SU-DHL-6 (cell line): Measurements from ENCODE around the gene DNM2.

ENCODE experiments used
- H2AFZ ChIP-seq: fragments of 200-600 bp; sonication (generic); 2 replicates; pipeline ENCODE4 v1.6.1; 2014; ENCODE audit warnings: low read depth, mild to moderate bottlenecking, moderate library complexity, mixed read lengths, antibody characterized with exemption, low read length; ENCODE audit not compliant: severe bottlenecking
- H3F3A ChIP-seq: fragments of 200-600 bp; shearing (Covaris generic); 2 replicates; pipeline ENCODE4 v1.6.0; 2016; ENCODE audit warnings: antibody characterized with exemption, mild to moderate bottlenecking; ENCODE audit not compliant: insufficient read depth
- H3K27ac ChIP-seq: fragments of 200-600 bp; sonication (generic); 2 replicates; pipeline ENCODE4 v1.5.1; 2016; ENCODE audit warnings: low read depth, mild to moderate bottlenecking, low read length, moderate library complexity, mixed read lengths
- H3K27me3 ChIP-seq: fragments of 200-600 bp; sonication (generic), shearing (Covaris generic); 2 replicates; pipeline ENCODE4 v1.6.0; 2014; ENCODE audit warnings: mild to moderate bottlenecking, low read length
- H3K36me3 ChIP-seq: fragments of 200-600 bp; sonication (generic); 2 replicates; pipeline ENCODE4 v1.6.1; 2014; ENCODE audit warnings: mild to moderate bottlenecking, low read length, mixed read lengths
- H3K4me2 ChIP-seq: fragments of 300-600, 200-600 bp; shearing (Covaris generic), sonication (generic); 2 replicates; pipeline ENCODE4 v1.6.0; 2014; ENCODE audit warnings: low read length, low read depth, mild to moderate bottlenecking; ENCODE audit not compliant: poor library complexity, severe bottlenecking
- H3K4me3 ChIP-seq: fragments of 200-600 bp; sonication (generic); 2 replicates; pipeline ENCODE4 v1.5.1; 2014; ENCODE audit warnings: antibody characterized with exemption, low read length, mild to moderate bottlenecking, mixed read lengths; ENCODE audit not compliant: insufficient read depth, poor library complexity, severe bottlenecking
- H3K79me2 ChIP-seq: fragments of 200-600 bp; sonication (generic); 2 replicates; pipeline ENCODE4 v1.6.1; 2014; ENCODE audit warnings: mild to moderate bottlenecking, low read length, moderate library complexity; ENCODE audit not compliant: insufficient read depth
- H3K9ac ChIP-seq: fragments of 200-600 bp; sonication (generic); 2 replicates; pipeline ENCODE4 v1.7.0; 2014; ENCODE audit warnings: mild to moderate bottlenecking, low read length
- H3K9me2 ChIP-seq: fragments of 200-600 bp; sonication (generic); replicated peaks from 2 replicates; pipeline ENCODE4 v1.6.1; 2014; ENCODE audit warnings: low read length; ENCODE audit not compliant: insufficient read depth
- H3K9me3 ChIP-seq: fragments of 200-600 bp; sonication (generic); 2 replicates; pipeline ENCODE4 v1.6.1; 2014; ENCODE audit warnings: low read length, mixed read lengths; ENCODE audit not compliant: insufficient read depth
- H4K20me1 ChIP-seq: fragments of 200-600 bp; sonication (generic); 2 replicates; pipeline ENCODE4 v1.6.1; 2014; ENCODE audit warnings: low read depth, mild to moderate bottlenecking, antibody characterized with exemption, low read length, moderate library complexity, mixed read lengths
- CTCF ChIP-seq: fragments of 200-600 bp; sonication (generic); IDR thresholded peaks from one replicate; pipeline ENCODE4 v1.5.1; 2017; ENCODE audit warnings: antibody characterized with exemption, mild to moderate bottlenecking, low read length, moderate library complexity; ENCODE audit not compliant: insufficient read depth, poor library complexity, severe bottlenecking
- EZH2phosphoT487 ChIP-seq: fragments of 200-600 bp; sonication (generic), shearing (Covaris generic); conservative IDR thresholded peaks from 2 replicates; pipeline ENCODE4 v1.6.1; 2018; ENCODE audit warnings: mild to moderate bottlenecking, antibody characterized with exemption, low read length, moderate library complexity, mixed read lengths

Gene DNM2

GRCh38 chr19:10678813-10679212 lies 39.1 kb upstream of the DNM2 start:
- Histone ChIP-seq H3K4me2 (no peak overlapping the region), H3K9me3 (no peaks in the 10 kb centered on the region), H3K4me3 (no peak overlapping the region), H3K27ac (no peak overlapping the region), H3K79me2 (peaks cover 33% of the 10 kb centered on the region), H3K9me2 (no peaks in the 10 kb centered on the region), H3K27me3 (no peaks in the 10 kb centered on the region), H3F3A (peaks cover 4% of the 10 kb centered on the region; the same call in 1 of the 2 replicates), H3K9ac (no peak overlapping the region), H2AFZ (no peak overlapping the region), H3K36me3 (peaks cover 56% of the 10 kb centered on the region), H4K20me1 (peaks cover 13% of the 10 kb centered on the region; the same call in 1 of the 2 replicates)
- TF ChIP-seq CTCF (no peak), EZH2phosphoT487 (no peak)

DNA sequence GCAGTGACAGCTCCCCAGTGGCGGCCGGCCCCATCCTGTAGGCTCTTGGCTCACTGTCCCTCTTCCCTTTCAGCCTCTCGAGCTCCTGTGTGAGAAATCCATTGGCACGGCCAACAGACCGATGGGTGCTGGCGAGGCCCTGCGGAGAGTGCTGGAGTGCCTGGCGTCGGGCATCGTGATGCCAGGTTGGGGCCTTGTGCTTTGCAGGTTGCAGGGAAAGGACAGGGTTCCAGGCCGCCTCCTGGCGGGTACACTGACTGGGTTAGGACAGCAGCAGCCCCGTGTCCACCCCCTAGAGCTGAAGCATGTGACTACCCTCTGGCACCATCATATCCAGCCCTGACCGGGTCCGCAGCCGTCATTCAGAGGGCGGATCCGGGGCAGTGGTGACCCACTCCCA lies 38.1 kb upstream of the DNM2 start:
- Histone ChIP-seq H3K9me2 (no peaks in the 10 kb centered on the region), H2AFZ (no peak overlapping the region), H3K36me3 (peaks cover 62% of the 10 kb centered on the region), H3K27ac (no peak overlapping the region), H3K27me3 (no peaks in the 10 kb centered on the region), H3K9me3 (no peaks in the 10 kb centered on the region), H3F3A (peaks cover 4% of the 10 kb centered on the region; the same call in 1 of the 2 replicates), H3K4me3 (no peak overlapping the region), H3K9ac (no peak overlapping the region), H3K79me2 (peaks cover 24% of the 10 kb centered on the region), H4K20me1 (peaks cover 12% of the 10 kb centered on the region; the same call in 1 of the 2 replicates), H3K4me2 (no peak overlapping the region)
- TF ChIP-seq EZH2phosphoT487 = no peak
- no peak for TF ChIP-seq CTCF

DNA sequence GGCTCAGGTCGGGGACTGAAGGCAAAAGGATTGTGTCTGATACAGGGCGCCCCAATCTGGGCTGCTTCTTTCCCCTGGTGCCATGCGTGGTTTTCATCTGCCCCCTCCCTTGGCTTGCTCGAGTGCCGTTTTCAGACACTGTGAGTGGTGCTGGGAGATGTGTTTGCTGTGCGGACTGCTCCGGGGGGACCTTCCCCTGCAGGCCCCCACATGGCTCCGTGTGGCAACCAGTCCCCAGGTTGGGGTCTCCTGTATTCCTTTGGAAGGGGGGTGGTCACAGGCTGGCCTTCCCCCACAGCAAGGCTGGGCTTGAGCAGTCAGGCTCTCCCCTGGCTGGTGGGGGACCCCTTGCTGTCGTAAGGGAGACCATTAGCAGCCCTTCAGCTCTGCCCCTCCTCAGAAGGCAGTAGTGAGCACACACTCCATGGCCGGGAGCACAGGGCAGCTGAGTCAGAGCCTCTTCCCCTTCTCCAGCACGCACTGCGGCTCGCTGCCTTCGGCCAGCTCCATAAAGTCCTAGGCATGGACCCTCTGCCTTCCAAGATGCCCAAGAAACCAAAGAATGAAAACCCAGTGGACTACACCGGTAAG lies 37.2 kb upstream of the DNM2 start:
- Histone ChIP-seq H3K9me3 (no peaks in the 10 kb centered on the region), H3K79me2 (peaks cover 15% of the 10 kb centered on the region), H3K4me3 (no peak overlapping the region), H2AFZ (no peak overlapping the region), H3K9me2 (no peaks in the 10 kb centered on the region), H3K9ac (no peak overlapping the region), H3K36me3 (peaks cover 61% of the 10 kb centered on the region), H3K4me2 (no peak overlapping the region), H3K27ac (no peak overlapping the region), H3K27me3 (no peaks in the 10 kb centered on the region), H3F3A (no peaks in the 10 kb centered on the region), H4K20me1 (peaks cover 15% of the 10 kb centered on the region; the same call in 1 of the 2 replicates)
- TF ChIP-seq EZH2phosphoT487 = no peak
- no peak for TF ChIP-seq CTCF
